ENCODE results near the gene DCST1.

DNA sequence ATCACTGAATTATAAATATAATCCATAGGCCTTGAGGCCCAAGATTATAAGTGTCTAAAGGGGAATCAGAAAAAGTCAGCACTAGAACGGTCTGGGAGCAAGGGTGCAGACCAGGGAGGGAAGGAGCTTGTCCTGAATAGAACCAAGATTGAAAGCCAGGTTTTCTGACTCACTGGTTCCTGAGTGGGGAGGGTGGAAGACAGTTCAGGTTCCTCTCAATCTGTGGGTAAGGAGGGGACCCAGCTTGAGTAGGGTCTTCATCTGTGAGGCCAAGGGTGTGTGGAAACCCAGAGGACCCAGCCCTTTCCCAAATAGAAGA is 39.4 kb upstream of the DCST1 start:
- TF ChIP-seq, protein P1, sequence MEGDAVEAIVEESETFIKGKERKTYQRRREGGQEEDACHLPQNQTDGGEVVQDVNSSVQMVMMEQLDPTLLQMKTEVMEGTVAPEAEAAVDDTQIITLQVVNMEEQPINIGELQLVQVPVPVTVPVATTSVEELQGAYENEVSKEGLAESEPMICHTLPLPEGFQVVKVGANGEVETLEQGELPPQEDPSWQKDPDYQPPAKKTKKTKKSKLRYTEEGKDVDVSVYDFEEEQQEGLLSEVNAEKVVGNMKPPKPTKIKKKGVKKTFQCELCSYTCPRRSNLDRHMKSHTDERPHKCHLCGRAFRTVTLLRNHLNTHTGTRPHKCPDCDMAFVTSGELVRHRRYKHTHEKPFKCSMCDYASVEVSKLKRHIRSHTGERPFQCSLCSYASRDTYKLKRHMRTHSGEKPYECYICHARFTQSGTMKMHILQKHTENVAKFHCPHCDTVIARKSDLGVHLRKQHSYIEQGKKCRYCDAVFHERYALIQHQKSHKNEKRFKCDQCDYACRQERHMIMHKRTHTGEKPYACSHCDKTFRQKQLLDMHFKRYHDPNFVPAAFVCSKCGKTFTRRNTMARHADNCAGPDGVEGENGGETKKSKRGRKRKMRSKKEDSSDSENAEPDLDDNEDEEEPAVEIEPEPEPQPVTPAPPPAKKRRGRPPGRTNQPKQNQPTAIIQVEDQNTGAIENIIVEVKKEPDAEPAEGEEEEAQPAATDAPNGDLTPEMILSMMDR (conservative IDR thresholded peaks at IDR 0.05; ENCODE audit: low read length), result no peak
- no peak for TF ChIP-seq EZH2phosphoT487 (IDR thresholded peaks at IDR 0.05; ENCODE audit: borderline replicate concordance, low read depth, low read length)
